Measurements from ENCODE around the gene PSMD13.
"Not testable (repeated sequence)": the region's sequence is repeated elsewhere in the genome, so short reads cannot be mapped to it uniquely, and the experiment has no call there.

Gene PSMD13

DNA sequence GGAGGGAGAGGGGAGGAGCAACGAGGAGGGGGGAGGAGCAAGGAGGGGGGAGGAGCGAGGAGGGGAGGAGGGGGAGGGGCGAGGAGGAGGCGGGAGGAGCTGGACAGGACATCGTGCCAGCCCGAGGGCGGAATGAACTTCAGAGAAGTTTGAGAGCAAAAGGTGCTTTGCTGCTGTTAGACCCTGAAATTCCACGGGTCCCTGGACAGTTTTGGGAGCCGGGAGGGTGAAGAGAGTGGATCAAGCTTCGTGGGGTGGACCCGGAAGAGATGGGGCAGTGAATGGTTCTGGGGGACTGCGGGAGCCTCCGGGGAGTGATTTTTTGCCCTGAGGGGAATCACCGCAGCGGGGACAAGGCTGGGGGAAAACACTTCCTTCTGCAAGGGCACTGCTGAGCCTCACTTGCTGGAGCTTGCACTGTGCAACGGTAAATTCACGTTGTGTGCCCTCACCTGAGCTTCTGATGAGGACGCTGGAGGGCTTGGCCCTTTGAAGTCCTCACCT is 30.8 kb downstream of the PSMD13 start:
- H3K4me1 ChIP-seq (ENCODE audit: control insufficient read depth, insufficient read depth, low read length, poor library complexity, severe bottlenecking): no peaks in the 10 kb centered on the region
- WGBS, 2 experiments (ENCODE audit: insufficient coverage in 2 of 2): 81 to 86% methylated on average over 12 to 14 of the region's 18 CpGs
- no peaks in the 10 kb centered on the region for H3K9me3 ChIP-seq (ENCODE audit: control insufficient read depth, low read length)
- H3K27ac ChIP-seq (ENCODE audit: low read depth, low read length, severe bottlenecking): no peak overlapping the region
- no peaks in the 10 kb centered on the region for H3K36me3 ChIP-seq (ENCODE audit: control insufficient read depth, insufficient read depth, low read length)
- H3K4me3 ChIP-seq (ENCODE audit: extremely low read depth, insufficient read depth, low read length, poor library complexity, severe bottlenecking): no peak overlapping the region

DNA sequence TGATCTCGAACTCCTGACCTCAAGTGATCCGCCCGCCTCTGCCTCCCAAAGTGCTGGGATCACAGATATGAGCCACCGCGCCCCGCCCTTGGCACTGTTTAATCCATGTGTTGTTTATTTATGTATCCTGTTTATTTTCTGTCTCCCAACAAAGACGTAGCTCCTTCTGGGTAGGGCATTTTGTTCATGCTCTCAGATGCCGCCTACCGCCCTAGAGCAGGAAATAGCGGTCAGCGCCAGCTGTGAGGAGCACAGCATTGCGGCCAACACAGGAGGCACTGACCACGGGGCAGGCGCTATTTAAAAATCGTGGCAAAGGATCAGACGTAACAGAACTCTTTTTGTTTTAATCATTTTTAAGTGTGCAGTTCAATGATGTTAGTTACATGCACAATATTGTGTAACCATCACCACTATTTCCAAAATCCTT is 32.0 kb downstream of the PSMD13 start:
- WGBS, 2 experiments (ENCODE audit: insufficient coverage in 2 of 2): 81 to 90% methylated on average over 8 to 9 of the region's 16 CpGs
- H3K4me3 ChIP-seq (ENCODE audit: extremely low read depth, insufficient read depth, low read length, poor library complexity, severe bottlenecking); H3K4me1 ChIP-seq (ENCODE audit: control insufficient read depth, insufficient read depth, low read length, poor library complexity, severe bottlenecking); H3K36me3 ChIP-seq (ENCODE audit: control insufficient read depth, insufficient read depth, low read length); H3K9me3 ChIP-seq (ENCODE audit: control insufficient read depth, low read length); H3K27ac ChIP-seq (ENCODE audit: low read depth, low read length, severe bottlenecking): not testable (repeated sequence)

DNA sequence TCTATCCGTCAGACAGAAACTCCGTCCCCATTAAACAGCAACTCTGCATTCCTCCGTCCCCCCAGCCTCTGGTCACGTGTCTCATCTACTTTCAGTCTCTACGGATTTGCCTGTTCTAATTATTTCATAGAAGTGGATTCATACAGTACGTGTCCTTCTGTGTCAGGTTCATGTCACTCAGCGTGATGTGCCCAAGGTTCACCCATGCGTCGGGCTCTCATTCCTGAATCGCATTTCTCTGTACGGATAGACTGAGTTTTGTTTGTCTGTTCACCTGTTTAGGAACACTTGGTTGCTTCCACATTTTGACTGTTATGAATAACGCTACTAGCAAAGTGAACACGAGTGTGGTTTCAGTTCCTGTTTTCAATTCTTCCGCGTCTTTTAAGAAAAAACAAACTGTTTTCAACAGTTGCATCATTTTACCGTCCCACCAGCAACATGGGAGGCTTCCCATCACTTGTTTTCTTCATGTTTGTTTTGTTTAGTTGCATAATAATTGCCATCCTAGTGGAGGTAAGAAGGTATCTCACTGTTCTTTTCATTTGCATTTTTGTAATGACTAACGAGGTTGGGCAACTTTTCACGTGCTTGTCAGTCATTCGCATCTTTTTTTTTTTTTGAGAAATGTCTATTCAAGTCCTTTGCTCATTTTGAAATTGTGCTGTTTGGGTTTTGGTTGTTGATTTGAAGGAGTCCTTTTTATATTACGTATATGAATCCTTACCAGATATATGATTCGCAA is 32.5 kb downstream of the PSMD13 start:
- 78 to 86% methylated on average over 14 to 17 of the region's 21 CpGs for WGBS, 2 experiments (ENCODE audit: insufficient coverage in 2 of 2)
- no peak overlapping the region for H3K4me3 ChIP-seq (ENCODE audit: extremely low read depth, insufficient read depth, low read length, poor library complexity, severe bottlenecking)

DNA sequence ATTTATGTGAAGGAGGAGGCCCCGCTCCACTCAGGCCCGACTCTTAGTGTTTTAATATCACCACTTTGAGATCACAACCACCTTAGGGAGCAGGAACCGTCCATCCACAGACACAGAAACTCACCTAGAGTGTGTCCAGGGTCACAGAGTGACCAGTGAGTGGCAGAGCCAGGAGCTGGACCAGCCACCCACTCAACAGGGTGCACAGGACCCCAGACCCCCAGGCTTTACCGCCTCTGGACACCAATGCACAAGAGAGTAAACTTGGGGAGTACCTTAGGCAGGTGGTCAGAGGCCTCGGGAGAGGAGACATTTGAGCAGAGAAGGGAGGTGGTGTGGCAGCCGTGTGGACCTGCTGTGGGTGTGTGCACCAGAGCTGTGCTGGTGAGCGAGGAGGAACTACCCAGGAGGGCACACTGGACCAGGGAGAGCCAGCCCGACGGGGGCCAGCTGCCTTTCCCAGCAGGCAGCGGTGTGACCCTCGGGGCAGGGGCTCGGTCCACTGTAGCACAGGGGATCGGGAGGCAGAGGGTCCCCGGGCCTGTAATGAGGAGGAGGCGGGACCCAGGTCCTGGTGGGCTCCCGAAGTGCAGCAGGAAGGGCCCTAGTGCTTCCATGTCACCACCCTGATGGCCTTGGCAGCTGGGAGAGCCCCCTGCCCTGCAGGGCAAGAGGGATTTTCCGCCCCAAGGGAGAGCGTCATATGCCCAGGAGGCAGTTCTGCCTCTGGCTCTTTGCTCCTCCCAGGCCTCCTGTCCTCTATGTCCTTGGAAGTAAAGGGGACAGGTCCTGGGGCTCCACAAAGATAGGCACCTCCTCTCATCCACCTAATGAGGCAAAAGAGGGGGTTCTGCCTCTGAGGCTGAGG is 33.9 kb downstream of the PSMD13 start:
- 85 to 86% methylated on average over 14 to 15 of the region's 18 CpGs for WGBS, 2 experiments (ENCODE audit: insufficient coverage in 2 of 2)
- no peak overlapping the region for H3K4me3 ChIP-seq (ENCODE audit: extremely low read depth, insufficient read depth, low read length, poor library complexity, severe bottlenecking)
- no peaks in the 10 kb centered on the region for H3K36me3 ChIP-seq (ENCODE audit: control insufficient read depth, insufficient read depth, low read length)
- no peaks in the 10 kb centered on the region for H3K9me3 ChIP-seq (ENCODE audit: control insufficient read depth, low read length)
- H3K27ac ChIP-seq (ENCODE audit: low read depth, low read length, severe bottlenecking): no peak overlapping the region
- H3K4me1 ChIP-seq (ENCODE audit: control insufficient read depth, insufficient read depth, low read length, poor library complexity, severe bottlenecking): no peaks in the 10 kb centered on the region

More for the DNA sequence above, 32.5 kb downstream of the PSMD13 start:
- Histone ChIP-seq H3K27ac (ENCODE audit: low read depth, low read length, severe bottlenecking) (no peak overlapping the region), H3K4me1 (ENCODE audit: control insufficient read depth, insufficient read depth, low read length, poor library complexity, severe bottlenecking) (no peaks in the 10 kb centered on the region), H3K9me3 (ENCODE audit: control insufficient read depth, low read length) (no peaks in the 10 kb centered on the region), H3K36me3 (ENCODE audit: control insufficient read depth, insufficient read depth, low read length) (no peaks in the 10 kb centered on the region)

DNA sequence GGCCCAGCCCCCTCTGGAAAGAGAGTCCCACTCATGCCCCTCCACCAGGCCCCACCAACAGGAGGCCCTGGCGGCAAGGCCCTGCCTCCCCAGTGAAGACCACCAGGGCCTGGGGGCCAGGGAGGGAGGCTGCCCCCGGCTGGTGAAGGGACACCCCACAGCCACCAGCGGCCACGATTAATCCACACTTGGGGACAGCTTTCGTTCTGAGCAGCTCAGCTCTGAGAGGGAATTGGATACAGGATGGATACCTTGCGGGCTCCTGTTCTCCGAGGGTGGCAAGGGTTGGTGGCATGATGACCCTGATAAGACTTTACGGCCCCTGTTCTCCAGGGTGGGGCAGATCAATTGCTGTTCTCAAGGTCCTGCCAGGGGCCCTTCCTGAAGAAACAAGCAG is 34.5 kb downstream of the PSMD13 start:
- H3K9me3 ChIP-seq (ENCODE audit: control insufficient read depth, low read length): no peaks in the 10 kb centered on the region
- no peaks in the 10 kb centered on the region for H3K36me3 ChIP-seq (ENCODE audit: control insufficient read depth, insufficient read depth, low read length)
- no peak overlapping the region for H3K27ac ChIP-seq (ENCODE audit: low read depth, low read length, severe bottlenecking)
- H3K4me3 ChIP-seq (ENCODE audit: extremely low read depth, insufficient read depth, low read length, poor library complexity, severe bottlenecking): no peak overlapping the region
- WGBS, 2 experiments (ENCODE audit: insufficient coverage in 2 of 2): 89 to 91% methylated on average over 4 to 7 of the region's 8 CpGs
- no peaks in the 10 kb centered on the region for H3K4me1 ChIP-seq (ENCODE audit: control insufficient read depth, insufficient read depth, low read length, poor library complexity, severe bottlenecking)

DNA sequence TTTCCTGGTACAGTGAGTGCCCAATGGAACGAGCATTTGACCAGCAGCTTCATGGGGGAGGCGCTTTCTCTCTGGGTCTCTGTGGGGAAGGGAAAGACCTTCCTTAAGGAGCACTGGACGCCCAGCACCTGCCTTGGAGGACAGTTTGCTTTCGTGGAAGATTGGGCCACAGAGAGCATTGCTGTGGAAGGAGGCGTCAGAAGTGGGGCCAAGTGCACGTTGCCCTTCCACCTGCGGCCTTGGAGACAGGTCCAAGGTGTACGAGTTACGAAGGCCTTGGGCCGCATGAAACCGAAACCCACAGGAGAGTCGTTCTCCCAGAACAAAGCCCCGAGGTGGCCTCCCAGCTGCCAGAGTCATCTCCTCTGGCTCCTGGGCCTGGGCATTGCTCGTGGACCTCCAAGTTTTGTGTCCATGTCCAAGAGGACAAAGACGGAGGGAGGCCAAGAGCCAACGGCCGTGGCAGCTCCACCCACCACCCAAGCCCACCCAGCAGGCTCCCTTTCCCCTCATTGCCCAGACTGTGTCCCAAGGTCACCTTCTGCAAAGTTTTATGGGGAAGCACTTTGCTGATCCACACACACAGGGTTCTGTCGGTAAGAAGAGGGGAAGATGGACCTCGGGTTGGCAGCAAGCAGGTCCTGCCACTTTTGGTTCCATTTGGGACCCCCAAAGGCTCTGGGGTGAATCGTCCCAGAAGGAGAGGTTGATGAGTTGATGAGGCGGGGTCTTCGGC is 35.6 kb downstream of the PSMD13 start:
- H3K27ac ChIP-seq (ENCODE audit: low read depth, low read length, severe bottlenecking): no peak overlapping the region
- no peaks in the 10 kb centered on the region for H3K36me3 ChIP-seq (ENCODE audit: control insufficient read depth, insufficient read depth, low read length)
- H3K4me1 ChIP-seq (ENCODE audit: control insufficient read depth, insufficient read depth, low read length, poor library complexity, severe bottlenecking): no peaks in the 10 kb centered on the region
- 88 to 90% methylated on average over 16 to 20 of the region's 22 CpGs for whole genome bisulfite sequencing, 2 experiments (ENCODE audit: insufficient coverage in 2 of 2)
- H3K9me3 ChIP-seq (ENCODE audit: control insufficient read depth, low read length): no peaks in the 10 kb centered on the region
- H3K4me3 ChIP-seq (ENCODE audit: extremely low read depth, insufficient read depth, low read length, poor library complexity, severe bottlenecking): no peak overlapping the region

DNA sequence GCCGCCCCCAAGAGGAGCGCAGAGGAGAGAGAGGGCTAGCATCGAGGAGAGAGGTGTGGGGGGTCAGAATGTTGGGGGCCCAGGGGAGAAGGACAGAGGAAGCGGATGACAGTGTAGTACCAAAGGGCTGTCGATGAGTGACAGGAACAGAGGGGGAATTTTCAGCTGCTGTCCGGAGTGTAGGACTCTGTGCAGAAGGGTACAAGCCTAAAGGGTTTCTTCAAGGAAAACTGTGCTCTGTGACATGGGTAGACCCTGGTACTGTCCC is 36.1 kb downstream of the PSMD13 start:
- 92 to 94% methylated on average over 6 of the region's 6 CpGs for WGBS, 2 experiments (ENCODE audit: insufficient coverage in 2 of 2)
- H3K36me3 ChIP-seq (ENCODE audit: control insufficient read depth, insufficient read depth, low read length): no peaks in the 10 kb centered on the region
- no peaks in the 10 kb centered on the region for H3K4me1 ChIP-seq (ENCODE audit: control insufficient read depth, insufficient read depth, low read length, poor library complexity, severe bottlenecking)

DNA sequence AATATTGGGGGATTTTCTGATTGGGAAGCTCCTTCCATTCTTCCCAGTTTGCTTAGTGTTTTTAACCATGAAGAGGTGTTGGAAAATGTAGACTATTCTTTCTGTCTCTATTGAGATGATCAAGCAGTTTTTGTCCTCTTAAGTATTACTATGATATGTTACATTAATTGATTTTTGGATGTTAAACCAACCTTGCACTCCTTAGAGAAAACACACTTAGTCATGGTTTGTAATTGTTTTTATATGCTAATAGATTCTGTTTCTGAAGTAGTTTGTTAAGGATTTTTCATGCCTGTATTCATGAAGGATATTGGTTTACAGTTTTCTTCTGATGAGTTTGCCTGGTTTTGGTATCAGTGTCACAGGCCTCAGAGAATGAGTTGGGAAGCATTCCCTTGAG is 39.4 kb downstream of the PSMD13 start:
- Histone ChIP-seq H3K9me3 (ENCODE audit: control insufficient read depth, low read length) (no peaks in the 10 kb centered on the region), H3K36me3 (ENCODE audit: control insufficient read depth, insufficient read depth, low read length) (no peaks in the 10 kb centered on the region), H3K4me3 (ENCODE audit: extremely low read depth, insufficient read depth, low read length, poor library complexity, severe bottlenecking) (no peak overlapping the region), H3K27ac (ENCODE audit: low read depth, low read length, severe bottlenecking) (no peak overlapping the region), H3K4me1 (ENCODE audit: control insufficient read depth, insufficient read depth, low read length, poor library complexity, severe bottlenecking) (no peaks in the 10 kb centered on the region)

More for the DNA sequence above, 36.1 kb downstream of the PSMD13 start:
- Histone ChIP-seq H3K9me3 (ENCODE audit: control insufficient read depth, low read length) (no peaks in the 10 kb centered on the region), H3K27ac (ENCODE audit: low read depth, low read length, severe bottlenecking) (no peak overlapping the region), H3K4me3 (ENCODE audit: extremely low read depth, insufficient read depth, low read length, poor library complexity, severe bottlenecking) (no peak overlapping the region)

DNA sequence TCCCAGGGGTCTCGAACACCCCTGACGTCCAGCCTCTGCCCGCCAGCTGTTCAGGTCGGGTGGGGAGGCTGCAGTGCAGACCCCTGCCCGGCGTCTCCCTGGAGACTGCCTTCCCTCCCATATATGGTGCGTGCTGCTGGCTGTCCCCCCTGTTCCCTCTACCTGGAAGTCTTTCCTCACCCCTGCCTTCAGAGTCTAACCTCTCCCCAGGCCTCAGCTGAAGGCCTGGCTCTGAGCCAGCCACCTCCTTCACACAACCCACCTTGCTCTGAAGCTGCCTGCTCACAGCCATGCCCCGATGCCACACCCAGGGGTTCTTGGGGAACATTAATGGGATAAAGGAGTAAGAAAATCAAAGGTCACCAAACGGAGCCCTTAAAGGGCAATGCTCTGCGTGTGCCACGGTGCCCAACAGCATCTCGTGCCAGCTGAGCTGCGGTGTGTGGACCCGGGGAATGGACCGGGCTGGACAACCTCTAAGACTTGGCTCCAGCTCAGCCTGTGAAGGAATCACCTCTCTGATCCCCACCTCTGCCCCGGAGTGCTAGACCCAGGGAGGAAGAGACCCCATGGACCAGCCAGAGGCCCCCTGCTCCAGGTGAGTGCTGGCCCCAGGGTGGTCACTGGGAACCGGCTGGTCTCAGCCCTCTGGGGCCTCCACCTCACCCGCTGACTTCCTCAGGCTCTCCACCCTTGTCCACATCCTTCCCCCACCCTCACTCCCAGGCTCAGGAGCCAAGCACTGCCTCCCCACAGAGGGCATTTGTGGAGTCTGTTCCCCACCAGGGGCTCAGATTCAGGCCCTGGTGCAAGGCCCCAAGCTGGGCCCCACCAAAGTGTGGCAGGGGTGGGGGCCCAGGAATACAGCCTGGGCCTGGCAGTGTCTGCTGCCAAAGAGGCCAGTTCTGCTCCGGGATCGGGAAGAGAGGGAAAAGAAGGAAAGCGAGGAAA is 41.5 kb downstream of the PSMD13 start, which contains the start of gene NLRP6:
Gene NLRP6, plus strand, starts transcription at position 407 of the 951 bp plus-strand sequence. Its CDS starts 163 bp downstream, at position 570.
- H3K27ac ChIP-seq (ENCODE audit: low read depth, low read length, severe bottlenecking): no peak within 1 kb of the TSS
- 87 to 94% methylated on average over 18 to 19 of the region's 21 CpGs for WGBS, 2 experiments (ENCODE audit: insufficient coverage in 2 of 2)
- no peaks in the 10 kb centered on the region for H3K36me3 ChIP-seq (ENCODE audit: control insufficient read depth, insufficient read depth, low read length)
- no peaks in the 10 kb centered on the region for H3K4me1 ChIP-seq (ENCODE audit: control insufficient read depth, insufficient read depth, low read length, poor library complexity, severe bottlenecking)
- H3K9me3 ChIP-seq (ENCODE audit: control insufficient read depth, low read length): no peaks in the 10 kb centered on the region
- no peak within 1 kb of the TSS for H3K4me3 ChIP-seq (ENCODE audit: extremely low read depth, insufficient read depth, low read length, poor library complexity, severe bottlenecking)

Data from mesodermal cell (in vitro differentiated cells).